Body of pancreas (tissue), 4 donors: ENCODE data around the gene LTBP3.

Source experiments
- POLR2A ChIP-seq, 3 donors: fragments of 450-650 bp; IDR thresholded peaks; one replicate each; pipeline ENCODE4 v1.6.1; 2016; ENCODE audit warnings: antibody characterized with exemption in 3 of 3, mild to moderate bottlenecking in 2 of 3
- TF ChIP-seq, protein P1 (sequence below), 7 experiments: fragments of 450-650 bp in 4 of 7; fragments of 200-600 bp in 3 of 7; sonication (generic) in 3 of 7; IDR thresholded peaks; one replicate each; pipeline ENCODE4 v1.5.1; 2016 to 2019; ENCODE audit warnings: antibody characterized with exemption in 7 of 7

DNA sequence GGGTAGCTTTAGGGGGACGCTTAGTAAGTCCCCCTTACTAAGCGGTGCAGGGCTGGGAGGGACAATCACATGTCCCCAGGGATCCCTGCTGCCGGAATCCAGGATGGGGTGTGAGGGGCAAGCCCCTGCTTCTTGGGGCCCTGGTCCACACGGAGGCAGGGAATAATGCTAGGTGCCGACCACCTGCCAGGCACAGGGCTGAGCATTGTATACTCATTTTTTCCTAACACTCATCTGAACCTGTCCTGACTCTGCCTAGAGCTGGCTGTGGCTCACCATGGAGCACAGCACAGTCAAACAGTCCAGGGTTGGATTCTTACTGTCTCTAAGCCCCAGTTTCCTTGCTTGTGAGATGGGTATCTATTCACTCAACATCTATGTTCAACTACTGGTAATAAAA is 1.4 kb upstream of the LTBP3 start:
- TF ChIP-seq, protein P1, sequence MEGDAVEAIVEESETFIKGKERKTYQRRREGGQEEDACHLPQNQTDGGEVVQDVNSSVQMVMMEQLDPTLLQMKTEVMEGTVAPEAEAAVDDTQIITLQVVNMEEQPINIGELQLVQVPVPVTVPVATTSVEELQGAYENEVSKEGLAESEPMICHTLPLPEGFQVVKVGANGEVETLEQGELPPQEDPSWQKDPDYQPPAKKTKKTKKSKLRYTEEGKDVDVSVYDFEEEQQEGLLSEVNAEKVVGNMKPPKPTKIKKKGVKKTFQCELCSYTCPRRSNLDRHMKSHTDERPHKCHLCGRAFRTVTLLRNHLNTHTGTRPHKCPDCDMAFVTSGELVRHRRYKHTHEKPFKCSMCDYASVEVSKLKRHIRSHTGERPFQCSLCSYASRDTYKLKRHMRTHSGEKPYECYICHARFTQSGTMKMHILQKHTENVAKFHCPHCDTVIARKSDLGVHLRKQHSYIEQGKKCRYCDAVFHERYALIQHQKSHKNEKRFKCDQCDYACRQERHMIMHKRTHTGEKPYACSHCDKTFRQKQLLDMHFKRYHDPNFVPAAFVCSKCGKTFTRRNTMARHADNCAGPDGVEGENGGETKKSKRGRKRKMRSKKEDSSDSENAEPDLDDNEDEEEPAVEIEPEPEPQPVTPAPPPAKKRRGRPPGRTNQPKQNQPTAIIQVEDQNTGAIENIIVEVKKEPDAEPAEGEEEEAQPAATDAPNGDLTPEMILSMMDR (IDR thresholded peaks at IDR 0.05): no peak
- no peak for TF ChIP-seq POLR2A (IDR thresholded peaks at IDR 0.05)
